Esophagus squamous epithelium (tissue), 5 donors: Measurements from ENCODE around the gene UBE3C. TPM values are rescaled to one million over a fixed set of nuclear protein-coding genes. Genes with fewer than 3 reads are reported as not detected.

Source experiments
- DNase-seq: peaks from one replicate; lab custom pipeline; 2025; lab: John Stamatoyannopoulos, UW
- H3K27ac ChIP-seq, 4 donors: fragments of 200-600 bp; sonication (generic); one replicate each; pipeline ENCODE4 v1.5.1; 2016 to 2019; ENCODE audit warnings: mild to moderate bottlenecking in 1 of 4
- H3K27me3 ChIP-seq, 4 donors: fragments of 200-600 bp; sonication (generic); 1 replicate in 3 of 4; 2 replicates in 1 of 4; pipeline versions ENCODE4 v1.5.1 to v1.6.0; 2017 to 2021; ENCODE audit warnings: antibody characterized with exemption in 1 of 4
- H3K36me3 ChIP-seq, 3 donors: fragments of 200-600 bp; sonication (generic); one replicate each; pipeline ENCODE4 v1.5.1; 2016 to 2019
- H3K4me1 ChIP-seq, 3 donors: fragments of 200-600 bp; sonication (generic); one replicate each; pipeline ENCODE4 v1.5.1; 2017 to 2019
- H3K4me3 ChIP-seq, 4 donors: fragments of 200-600 bp; sonication (generic); 1 replicate in 3 of 4; 2 replicates in 1 of 4; pipeline ENCODE4 v1.5.1; 2016 to 2019; ENCODE audit warnings: mild to moderate bottlenecking in 2 of 4, moderate library complexity in 1 of 4
- H3K9me3 ChIP-seq, 3 donors: fragments of 200-600 bp; sonication (generic); one replicate each; pipeline ENCODE4 v1.5.1; 2016 to 2019
- CTCF ChIP-seq, 6 experiments: fragments of 450-650 bp in 4 of 6; fragments of 200-600 bp in 2 of 6; sonication (generic) in 2 of 6; IDR thresholded peaks; one replicate each; pipeline ENCODE4 v1.5.1; 2016 to 2019; ENCODE audit warnings: antibody characterized with exemption in 6 of 6, mild to moderate bottlenecking in 4 of 6, moderate library complexity in 4 of 6
- POLR2A ChIP-seq, 4 donors: fragments of 450-650 bp; IDR thresholded peaks; one replicate each; pipeline ENCODE4 v1.6.1; 2017; ENCODE audit warnings: antibody characterized with exemption in 4 of 4, mild to moderate bottlenecking in 4 of 4, moderate library complexity in 3 of 4
- WGBS, 2 donors: methylation state at CpG; one replicate each; pipeline ENCODE4 v1.1.5; 2018; 5-methylcytosine and 5-hydroxymethylcytosine counted together
- intact Hi-C: fragments of 100-400 bp; cut with DNase I; formaldehyde crosslinking; loops from one replicate; pipeline ENCODE4 v1.15.0; 2022
- total RNA-seq, 4 donors: library from RNA; depleted of rRNA; stranded (reverse); fragments of >200 nt; gene quantifications; one replicate each; pipeline ENCODE4 v1.1.0, GENCODE V29; 2016
- donor health status: DM: yes; HTN: yes; CAD: no.

The UBE3C gene
- total RNA-seq, 4 donors from 2014 or later = 52.2 to 101 (median 68.3) TPM

GRCh38 chr7:157266272-157266671 is 127.5 kb downstream of the UBE3C start:
- H3K9me3 ChIP-seq = no peaks in the 10 kb centered on the region
- intact Hi-C loops = loop anchor here (10.0 kb wide), 1 partner anchor 311 kb away; no protein-coding TSS in a partner anchor
- H3K27ac ChIP-seq = no peak overlapping the region
- no peaks in the 10 kb centered on the region for H3K27me3 ChIP-seq
- peaks cover 6 to 97% (median 21%) of the 10 kb centered on the region in 3 donors for H3K36me3 ChIP-seq
- H3K4me1 ChIP-seq = peaks cover 0 to 3% (median 0%) of the 10 kb centered on the region in 3 donors
- H3K4me3 ChIP-seq = no peak overlapping the region
- WGBS, 2 donors = 80 to 84% methylated on average over 7 of the region's 7 CpGs
- DNase-seq = no peak
- TF ChIP-seq CTCF (IDR thresholded peaks at IDR 0.05) = no peak
- TF ChIP-seq POLR2A (IDR thresholded peaks at IDR 0.05) = no peak

GRCh38 chr7:157267516-157267915 is 128.8 kb downstream of the UBE3C start:
- WGBS, 2 donors = 93 to 95% methylated on average over 11 to 13 of the region's 13 CpGs
- Histone ChIP-seq H3K27ac (no peak overlapping the region), H3K4me3 (no peak overlapping the region), H3K27me3 (no peaks in the 10 kb centered on the region), H3K36me3 (peaks cover 6 to 93% (median 21%) of the 10 kb centered on the region in 3 donors), H3K4me1 (peaks cover 3 to 15% (median 11%) of the 10 kb centered on the region in 3 donors), H3K9me3 (no peaks in the 10 kb centered on the region)
- no peak for DNase-seq
- TF ChIP-seq CTCF (IDR thresholded peaks at IDR 0.05) (no peak), POLR2A (IDR thresholded peaks at IDR 0.05) (no peak)
- intact Hi-C loops = loop anchor here (10.0 kb wide), 1 partner anchor 313 kb away; no protein-coding TSS in a partner anchor

- no peak overlapping the region for H3K27ac ChIP-seq
- peaks cover 6 to 88% (median 19%) of the 10 kb centered on the region in 3 donors for H3K36me3 ChIP-seq
- H3K27me3 ChIP-seq = no peaks in the 10 kb centered on the region
- no peak overlapping the region for H3K4me3 ChIP-seq
- H3K4me1 ChIP-seq = peaks cover 6 to 20% (median 16%) of the 10 kb centered on the region in 3 donors
- no peaks in the 10 kb centered on the region for H3K9me3 ChIP-seq
- intact Hi-C loops = loop anchor here (10.0 kb wide), 1 partner anchor 313 kb away; no protein-coding TSS in a partner anchor
- no peak for TF ChIP-seq POLR2A (IDR thresholded peaks at IDR 0.05)
- TF ChIP-seq CTCF (IDR thresholded peaks at IDR 0.05) = no peak
- no peak for DNase-seq
- WGBS, 2 donors = 89% methylated on average over 5 of the region's 5 CpGs
These were observed 129.2 kb downstream of the UBE3C start for GRCh38 chr7:157267956-157268355.

- 51 to 53% methylated on average over 3 to 13 of the region's 13 CpGs for WGBS, 2 donors
These were observed 129.8 kb downstream of the UBE3C start for GRCh38 chr7:157268540-157268939.

More at GRCh38 chr7:157268540-157268939, 129.8 kb downstream of the UBE3C start:
- Histone ChIP-seq H3K9me3 (no peaks in the 10 kb centered on the region), H3K27me3 (no peaks in the 10 kb centered on the region), H3K36me3 (peaks cover 6 to 82% (median 17%) of the 10 kb centered on the region in 3 donors), H3K27ac (no peak overlapping the region), H3K4me3 (no peak overlapping the region), H3K4me1 (peaks cover 10 to 25% (median 20%) of the 10 kb centered on the region in 3 donors)
- intact Hi-C loops = loop anchor here (10.0 kb wide), 1 partner anchor 314 kb away; no protein-coding TSS in a partner anchor
- DNase-seq = no peak
- TF ChIP-seq CTCF (IDR thresholded peaks at IDR 0.05) (no peak), POLR2A (IDR thresholded peaks at IDR 0.05) (no peak)
